ENCODE measurements around the gene RGS14.

RGS14 gene

DNA sequence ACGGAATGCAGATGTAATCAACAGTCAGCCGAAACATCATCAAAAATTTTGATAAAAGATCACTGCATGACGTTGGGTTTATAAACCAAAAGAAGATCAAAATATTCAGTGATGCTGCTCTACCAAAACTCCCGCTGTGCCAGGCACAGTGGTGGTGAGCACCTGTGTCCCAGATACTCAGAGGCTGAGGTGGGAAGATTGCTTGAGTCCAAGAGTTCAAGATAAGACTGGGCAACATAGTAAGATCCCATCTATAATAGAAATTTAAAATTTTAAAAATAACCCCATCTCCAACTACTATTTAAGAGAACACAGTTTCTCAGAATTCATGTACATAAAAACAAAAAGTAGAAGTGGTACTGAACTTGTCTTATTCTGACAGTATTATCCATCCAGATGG lies 10.0 kb upstream of the RGS14 start:
- H4K20me1 ChIP-seq (ENCODE audit: insufficient read depth, low read length, poor library complexity, severe bottlenecking): peaks cover 8% of the 10 kb centered on the region
- no peaks in the 10 kb centered on the region for H3K27me3 ChIP-seq (ENCODE audit: insufficient read depth, low read length, poor library complexity, severe bottlenecking)
- no peak overlapping the region for H2AFZ ChIP-seq (ENCODE audit: low read length)
- no peaks in the 10 kb centered on the region for H3F3A ChIP-seq (ENCODE audit: low read depth)
- no peak for TF ChIP-seq EZH2phosphoT487 (IDR thresholded peaks at IDR 0.05; ENCODE audit: borderline replicate concordance)
- TF ChIP-seq, protein P1, sequence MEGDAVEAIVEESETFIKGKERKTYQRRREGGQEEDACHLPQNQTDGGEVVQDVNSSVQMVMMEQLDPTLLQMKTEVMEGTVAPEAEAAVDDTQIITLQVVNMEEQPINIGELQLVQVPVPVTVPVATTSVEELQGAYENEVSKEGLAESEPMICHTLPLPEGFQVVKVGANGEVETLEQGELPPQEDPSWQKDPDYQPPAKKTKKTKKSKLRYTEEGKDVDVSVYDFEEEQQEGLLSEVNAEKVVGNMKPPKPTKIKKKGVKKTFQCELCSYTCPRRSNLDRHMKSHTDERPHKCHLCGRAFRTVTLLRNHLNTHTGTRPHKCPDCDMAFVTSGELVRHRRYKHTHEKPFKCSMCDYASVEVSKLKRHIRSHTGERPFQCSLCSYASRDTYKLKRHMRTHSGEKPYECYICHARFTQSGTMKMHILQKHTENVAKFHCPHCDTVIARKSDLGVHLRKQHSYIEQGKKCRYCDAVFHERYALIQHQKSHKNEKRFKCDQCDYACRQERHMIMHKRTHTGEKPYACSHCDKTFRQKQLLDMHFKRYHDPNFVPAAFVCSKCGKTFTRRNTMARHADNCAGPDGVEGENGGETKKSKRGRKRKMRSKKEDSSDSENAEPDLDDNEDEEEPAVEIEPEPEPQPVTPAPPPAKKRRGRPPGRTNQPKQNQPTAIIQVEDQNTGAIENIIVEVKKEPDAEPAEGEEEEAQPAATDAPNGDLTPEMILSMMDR (conservative IDR thresholded peaks at IDR 0.05; ENCODE audit: low read length): no peak
- H3K9ac ChIP-seq (ENCODE audit: low read depth, low read length, poor library complexity, severe bottlenecking): peak overlapping the region; percentile 27
- peak overlapping the region; percentile 51 for H3K4me3 ChIP-seq (ENCODE audit: low read length, poor library complexity, severe bottlenecking)
- 0 out of 2 replicates have a peak, but pooled peaks cover 3% of the 10 kb centered on the region for H3K36me3 ChIP-seq (ENCODE audit: insufficient read depth, low read length)
- peaks cover 24% of the 10 kb centered on the region for H3K4me1 ChIP-seq (ENCODE audit: insufficient read depth, low read length, poor library complexity, severe bottlenecking)
- peak overlapping the region; percentile 69 for H3K4me2 ChIP-seq (ENCODE audit: low read depth, low read length, poor library complexity, severe bottlenecking)
- no peaks in the 10 kb centered on the region for H3K9me3 ChIP-seq (ENCODE audit: insufficient read depth, low read depth, low read length)
- H3K9me2 ChIP-seq (replicated peaks; ENCODE audit: low read depth, low read length): no peaks in the 10 kb centered on the region
- peaks cover 67% of the 10 kb centered on the region for H3K79me2 ChIP-seq (ENCODE audit: insufficient read depth, low read length)

DNA sequence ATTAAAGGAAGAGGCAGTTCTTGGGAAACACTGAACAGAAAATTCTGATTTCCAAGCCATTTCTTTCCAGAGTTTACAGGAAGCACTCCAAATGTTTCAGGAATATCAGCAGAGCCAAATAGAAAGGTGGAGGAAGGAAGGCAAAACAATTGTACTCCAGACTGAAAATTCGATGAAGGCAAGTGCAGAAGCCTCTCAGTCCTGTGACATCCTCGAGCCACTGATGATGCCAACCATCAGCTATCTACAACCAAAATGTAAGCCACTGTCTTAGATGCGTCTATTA lies 8.4 kb upstream of the RGS14 start:
- Histone ChIP-seq H3F3A (ENCODE audit: low read depth) (no peaks in the 10 kb centered on the region), H3K79me2 (ENCODE audit: insufficient read depth, low read length) (peaks cover 60% of the 10 kb centered on the region), H4K20me1 (ENCODE audit: insufficient read depth, low read length, poor library complexity, severe bottlenecking) (peaks cover 8% of the 10 kb centered on the region), H3K4me3 (ENCODE audit: low read length, poor library complexity, severe bottlenecking) (peak overlapping the region; percentile 92), H3K4me1 (ENCODE audit: insufficient read depth, low read length, poor library complexity, severe bottlenecking) (peaks cover 24% of the 10 kb centered on the region), H3K4me2 (ENCODE audit: low read depth, low read length, poor library complexity, severe bottlenecking) (peak overlapping the region; percentile 97), H3K36me3 (ENCODE audit: insufficient read depth, low read length) (no peaks in the 10 kb centered on the region), H3K9me2 (replicated peaks; ENCODE audit: low read depth, low read length) (no peaks in the 10 kb centered on the region), H3K9ac (ENCODE audit: low read depth, low read length, poor library complexity, severe bottlenecking) (no peak overlapping the region), H3K27me3 (ENCODE audit: insufficient read depth, low read length, poor library complexity, severe bottlenecking) (no peaks in the 10 kb centered on the region), H2AFZ (ENCODE audit: low read length) (no peak overlapping the region), H3K9me3 (ENCODE audit: insufficient read depth, low read depth, low read length) (no peaks in the 10 kb centered on the region)
- TF ChIP-seq, protein P1 (conservative IDR thresholded peaks at IDR 0.05; ENCODE audit: low read length): no peak
- TF ChIP-seq EZH2phosphoT487 (IDR thresholded peaks at IDR 0.05; ENCODE audit: borderline replicate concordance): no peak

GRCh38 chr5:177349762-177350161 lies 8.0 kb upstream of the RGS14 start:
- no peak for TF ChIP-seq EZH2phosphoT487 (IDR thresholded peaks at IDR 0.05; ENCODE audit: borderline replicate concordance)
- TF ChIP-seq, protein P1 (conservative IDR thresholded peaks at IDR 0.05; ENCODE audit: low read length): no peak
- Histone ChIP-seq H4K20me1 (ENCODE audit: insufficient read depth, low read length, poor library complexity, severe bottlenecking) (peaks cover 8% of the 10 kb centered on the region), H3K79me2 (ENCODE audit: insufficient read depth, low read length) (peaks cover 60% of the 10 kb centered on the region), H3K4me3 (ENCODE audit: low read length, poor library complexity, severe bottlenecking) (peak overlapping the region; percentile 92), H3K27me3 (ENCODE audit: insufficient read depth, low read length, poor library complexity, severe bottlenecking) (no peaks in the 10 kb centered on the region), H3K9ac (ENCODE audit: low read depth, low read length, poor library complexity, severe bottlenecking) (peak overlapping the region; percentile 84), H3K9me3 (ENCODE audit: insufficient read depth, low read depth, low read length) (no peaks in the 10 kb centered on the region), H2AFZ (ENCODE audit: low read length) (no peak overlapping the region), H3K9me2 (replicated peaks; ENCODE audit: low read depth, low read length) (no peaks in the 10 kb centered on the region), H3K4me1 (ENCODE audit: insufficient read depth, low read length, poor library complexity, severe bottlenecking) (peaks cover 24% of the 10 kb centered on the region), H3F3A (ENCODE audit: low read depth) (no peaks in the 10 kb centered on the region), H3K36me3 (ENCODE audit: insufficient read depth, low read length) (no peaks in the 10 kb centered on the region), H3K4me2 (ENCODE audit: low read depth, low read length, poor library complexity, severe bottlenecking) (peak overlapping the region; percentile 97)
